Urothelium cell line (cell line): ENCODE results near the gene SCRN3.

ENCODE experiments used
- DNase-seq: peaks from one replicate; pipeline ENCODE4 v3.0.0; 2011; ENCODE audit warnings: low spot score, mixed read lengths
- FAIRE-seq: peaks from 2 replicates; lab custom pipeline; 2011; peaks lifted over from hg19 to GRCh38; lab: Jason Lieb, UNC

The SCRN3 gene

GRCh38 chr2:174477759-174478158 lies 82.2 kb downstream of the SCRN3 start:
- DNase-seq, result no peak
- no peak for FAIRE-seq
